HepG2 (cell line): Measurements from ENCODE around the gene ANKRD53. TPM values are rescaled to one million over a fixed set of nuclear protein-coding genes. Genes with fewer than 3 reads are reported as not detected.

Experiments used
- ARNT2 ChIP-seq: sonication (generic); formaldehyde crosslinking; IDR thresholded peaks from 2 replicates; pipeline ENCODE4 v1.8.0; 2022; ENCODE audit warnings: mild to moderate bottlenecking, low read depth, missing genetic modification reagents, moderate library complexity
- CHD4 ChIP-seq: fragments of 200-600 bp; sonication (generic); IDR thresholded peaks from 2 replicates; pipeline ENCODE4 v1.7.0; 2017; ENCODE audit warnings: mild to moderate bottlenecking, low read length, borderline replicate concordance
- FOXP1 ChIP-seq, 2 experiments: fragments of 450-650 bp in 1 of 2; IDR thresholded peaks; 2 replicates each; pipeline ENCODE4 v1.6.1; 2017 to 2018; ENCODE audit warnings: antibody characterized with exemption in 1 of 2
- HNRNPLL ChIP-seq: fragments of 200-400 bp; formaldehyde crosslinking; IDR thresholded peaks from 2 replicates; pipeline ENCODE4 v1.6.1; 2017; ENCODE audit warnings: mild to moderate bottlenecking, low read depth, low read length; ENCODE audit not compliant: poor library complexity, severe bottlenecking
- HOXA3 ChIP-seq: sonication (generic); formaldehyde crosslinking; IDR thresholded peaks from 2 replicates; pipeline ENCODE4 v1.5.0; 2020; ENCODE audit warnings: missing genetic modification reagents
- KMT2B ChIP-seq: IDR thresholded peaks from 2 replicates; pipeline ENCODE4 v1.6.1; 2016; ENCODE audit warnings: missing genetic modification reagents, missing compliant biosample characterization
- NCOA5 ChIP-seq: sonication (generic); formaldehyde crosslinking; IDR thresholded peaks from 2 replicates; pipeline ENCODE4 v1.4.0; 2020; ENCODE audit warnings: missing genetic modification reagents
- NFYB ChIP-seq: sonication (generic); formaldehyde crosslinking; IDR thresholded peaks from 2 replicates; pipeline ENCODE4 v1.4.0; 2020; ENCODE audit warnings: missing genetic modification reagents
- PHB2 ChIP-seq: fragments of 450-650 bp; IDR thresholded peaks from 2 replicates; pipeline ENCODE4 v1.6.1; 2018; ENCODE audit not compliant: partially characterized antibody
- SP1 ChIP-seq, 2 experiments: fragments of 450-650 bp in 1 of 2; sonication (generic) in 1 of 2; formaldehyde crosslinking in 1 of 2; IDR thresholded peaks; 2 replicates each; pipeline versions ENCODE4 v1.4.0 to v1.6.1; 2016 to 2020; ENCODE audit warnings: missing genetic modification reagents in 1 of 2
- WIZ ChIP-seq: sonication (generic); formaldehyde crosslinking; IDR thresholded peaks from 2 replicates; pipeline ENCODE4 v1.5.1; 2020; ENCODE audit warnings: mild to moderate bottlenecking, missing genetic modification reagents
- ZNF629 ChIP-seq: sonication (generic); formaldehyde crosslinking; conservative IDR thresholded peaks from 2 replicates; pipeline ENCODE4 v1.5.0; 2020; ENCODE audit warnings: missing genetic modification reagents
- ZNF780A ChIP-seq: sonication (generic); formaldehyde crosslinking; IDR thresholded peaks from 2 replicates; pipeline ENCODE4 v1.8.0; 2022; ENCODE audit warnings: mild to moderate bottlenecking, missing genetic modification reagents, moderate library complexity
- polyA plus RNA-seq, 8 experiments: library from polyadenylated mRNA; depleted of rRNA in 3 of 8; stranded (reverse) in 7 of 8; unstranded in 1 of 8; fragments of >200 nt; fragmentation: Illumina TruSeq in 4 of 8; extraction: Trizol in 4 of 8; gene quantifications; 2 replicates each; pipeline versions ENCODE4 v1.2.1 to v1.2.3, GENCODE V29; 2011 to 2016; ENCODE audit warnings: low read depth in 4 of 8, missing spikeins in 1 of 8, mixed read lengths in 1 of 8; ENCODE audit not compliant: insufficient read depth in 1 of 8
- total RNA-seq, 5 experiments: library from RNA; depleted of rRNA; stranded (reverse); fragments of >200 nt; fragmentation: Illumina TruSeq; extraction: Trizol; gene quantifications; 2 replicates each; pipeline ENCODE4 v1.2.3, GENCODE V29; 2016; ENCODE audit warnings: low read depth in 1 of 5
- TF ChIP-seq, protein P1 (sequence below): sonication (generic); formaldehyde crosslinking; IDR thresholded peaks from 2 replicates; pipeline ENCODE4 v1.5.0; 2020; ENCODE audit warnings: mild to moderate bottlenecking, missing genetic modification reagents
- TF ChIP-seq, protein P2 (sequence below): IDR thresholded peaks from 2 replicates; pipeline ENCODE4 v1.6.1; 2016; ENCODE audit warnings: low read depth, control low read depth
- TF ChIP-seq, protein P3 (sequence below): sonication (generic); formaldehyde crosslinking; IDR thresholded peaks from 2 replicates; pipeline ENCODE4 v1.8.1; 2023; ENCODE audit warnings: mild to moderate bottlenecking, inconsistent platforms, moderate library complexity, missing genetic modification reagents, borderline replicate concordance
- TF ChIP-seq, protein P4 (sequence below): sonication (generic); formaldehyde crosslinking; IDR thresholded peaks from 2 replicates; pipeline ENCODE4 v1.5.1; 2020; ENCODE audit warnings: mild to moderate bottlenecking, missing genetic modification reagents, borderline replicate concordance

Gene ANKRD53
- total and polyA plus RNA-seq, 2 of the 13 experiments (the other 11 are each of a cell fraction or from before 2014, with no cell fraction given), result 0.15 TPM; not detected in 1

DNA sequence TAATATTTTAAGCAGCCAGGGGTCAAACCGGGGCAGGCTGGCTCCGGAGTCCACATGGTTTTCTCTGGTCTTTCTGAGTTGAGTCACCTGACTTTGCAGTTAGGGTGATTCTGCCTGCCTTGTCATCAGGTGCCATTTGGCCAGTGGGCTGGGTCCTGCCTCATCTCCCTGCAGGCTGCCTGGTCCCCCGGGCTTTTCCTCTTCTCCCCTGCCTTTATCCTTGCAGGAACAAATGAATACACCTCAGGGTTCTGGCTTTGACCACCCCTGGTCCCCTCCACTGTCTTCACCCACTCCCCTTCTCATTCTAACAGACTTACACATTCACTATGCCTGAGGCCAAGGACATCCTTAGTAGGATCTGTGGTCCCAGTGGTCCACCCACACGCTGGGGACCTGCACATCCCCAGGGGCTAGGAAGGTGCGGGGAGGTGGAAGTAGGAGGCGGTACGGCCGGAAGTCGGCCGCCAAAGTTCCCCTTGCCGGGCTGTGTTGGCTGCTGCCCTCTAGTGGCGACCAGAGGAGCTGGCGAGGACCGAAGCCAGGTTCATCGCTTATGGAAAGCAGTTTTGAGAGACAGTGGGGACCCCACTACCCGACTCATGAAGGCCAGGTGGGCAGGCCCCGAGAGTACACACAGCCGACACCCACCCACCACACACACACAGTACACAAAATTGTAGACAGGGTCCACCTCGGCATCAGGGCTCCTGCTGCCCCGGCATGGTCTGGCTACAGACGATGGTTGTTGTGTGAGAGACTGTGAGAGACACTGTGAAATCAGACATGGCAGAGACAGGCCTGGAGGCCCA lies 22.6 kb downstream of the ANKRD53 start (continued):
- TF ChIP-seq, protein P1, sequence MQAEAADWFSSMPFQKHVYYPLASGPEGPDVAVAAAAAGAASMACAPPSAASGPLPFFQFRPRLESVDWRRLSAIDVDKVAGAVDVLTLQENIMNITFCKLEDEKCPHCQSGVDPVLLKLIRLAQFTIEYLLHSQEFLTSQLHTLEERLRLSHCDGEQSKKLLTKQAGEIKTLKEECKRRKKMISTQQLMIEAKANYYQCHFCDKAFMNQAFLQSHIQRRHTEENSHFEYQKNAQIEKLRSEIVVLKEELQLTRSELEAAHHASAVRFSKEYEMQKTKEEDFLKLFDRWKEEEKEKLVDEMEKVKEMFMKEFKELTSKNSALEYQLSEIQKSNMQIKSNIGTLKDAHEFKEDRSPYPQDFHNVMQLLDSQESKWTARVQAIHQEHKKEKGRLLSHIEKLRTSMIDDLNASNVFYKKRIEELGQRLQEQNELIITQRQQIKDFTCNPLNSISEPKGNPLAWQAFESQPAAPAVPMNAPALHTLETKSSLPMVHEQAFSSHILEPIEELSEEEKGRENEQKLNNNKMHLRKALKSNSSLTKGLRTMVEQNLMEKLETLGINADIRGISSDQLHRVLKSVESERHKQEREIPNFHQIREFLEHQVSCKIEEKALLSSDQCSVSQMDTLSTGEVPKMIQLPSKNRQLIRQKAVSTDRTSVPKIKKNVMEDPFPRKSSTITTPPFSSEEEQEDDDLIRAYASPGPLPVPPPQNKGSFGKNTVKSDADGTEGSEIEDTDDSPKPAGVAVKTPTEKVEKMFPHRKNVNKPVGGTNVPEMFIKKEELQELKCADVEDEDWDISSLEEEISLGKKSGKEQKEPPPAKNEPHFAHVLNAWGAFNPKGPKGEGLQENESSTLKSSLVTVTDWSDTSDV (CRISPR knock-in tag), result no peak; the same call in 1 of the 2 replicates
- no peak for TF ChIP-seq NCOA5
- no peak for TF ChIP-seq FOXP1 (IDR thresholded peaks at IDR 0.05)
- TF ChIP-seq FOXP1 (CRISPR knock-in tag; IDR thresholded peaks at IDR 0.05), result no peak
- TF ChIP-seq, protein P2, sequence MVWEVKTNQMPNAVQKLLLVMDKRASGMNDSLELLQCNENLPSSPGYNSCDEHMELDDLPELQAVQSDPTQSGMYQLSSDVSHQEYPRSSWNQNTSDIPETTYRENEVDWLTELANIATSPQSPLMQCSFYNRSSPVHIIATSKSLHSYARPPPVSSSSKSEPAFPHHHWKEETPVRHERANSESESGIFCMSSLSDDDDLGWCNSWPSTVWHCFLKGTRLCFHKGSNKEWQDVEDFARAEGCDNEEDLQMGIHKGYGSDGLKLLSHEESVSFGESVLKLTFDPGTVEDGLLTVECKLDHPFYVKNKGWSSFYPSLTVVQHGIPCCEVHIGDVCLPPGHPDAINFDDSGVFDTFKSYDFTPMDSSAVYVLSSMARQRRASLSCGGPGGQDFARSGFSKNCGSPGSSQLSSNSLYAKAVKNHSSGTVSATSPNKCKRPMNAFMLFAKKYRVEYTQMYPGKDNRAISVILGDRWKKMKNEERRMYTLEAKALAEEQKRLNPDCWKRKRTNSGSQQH (CRISPR knock-in tag), result peak; percentile 35; the same call in 1 of the 2 replicates
- peak; percentile 72; the same call in 1 of the 2 replicates for TF ChIP-seq WIZ (CRISPR knock-in tag)
- TF ChIP-seq CHD4, result no peak
- peak; percentile 72 for TF ChIP-seq KMT2B
- TF ChIP-seq, protein P3, sequence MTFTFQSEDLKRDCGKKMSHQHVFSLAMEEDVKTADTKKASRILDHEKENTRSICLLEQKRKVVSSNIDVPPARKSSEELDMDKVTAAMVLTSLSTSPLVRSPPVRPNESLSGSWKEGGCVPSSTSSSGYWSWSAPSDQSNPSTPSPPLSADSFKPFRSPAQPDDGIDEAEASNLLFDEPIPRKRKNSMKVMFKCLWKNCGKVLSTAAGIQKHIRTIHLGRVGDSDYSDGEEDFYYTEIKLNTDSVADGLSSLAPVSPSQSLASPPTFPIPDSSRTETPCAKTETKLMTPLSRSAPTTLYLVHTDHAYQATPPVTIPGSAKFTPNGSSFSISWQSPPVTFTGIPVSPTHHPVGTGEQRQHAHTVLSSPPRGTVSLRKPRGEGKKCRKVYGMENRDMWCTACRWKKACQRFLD, result peak; percentile 85; the same call in 1 of the 2 replicates
- TF ChIP-seq SP1 (IDR thresholded peaks at IDR 0.05), result no peak
- 0 out of 2 replicates have a peak, but pooled peaks have one; percentile 14 for TF ChIP-seq SP1 (CRISPR knock-in tag; IDR thresholded peaks at IDR 0.05)
- peak; percentile 82; the same call in 1 of the 2 replicates for TF ChIP-seq ARNT2 (CRISPR knock-in tag)
- no peak for TF ChIP-seq ZNF780A (CRISPR knock-in tag)
- TF ChIP-seq, protein P4, sequence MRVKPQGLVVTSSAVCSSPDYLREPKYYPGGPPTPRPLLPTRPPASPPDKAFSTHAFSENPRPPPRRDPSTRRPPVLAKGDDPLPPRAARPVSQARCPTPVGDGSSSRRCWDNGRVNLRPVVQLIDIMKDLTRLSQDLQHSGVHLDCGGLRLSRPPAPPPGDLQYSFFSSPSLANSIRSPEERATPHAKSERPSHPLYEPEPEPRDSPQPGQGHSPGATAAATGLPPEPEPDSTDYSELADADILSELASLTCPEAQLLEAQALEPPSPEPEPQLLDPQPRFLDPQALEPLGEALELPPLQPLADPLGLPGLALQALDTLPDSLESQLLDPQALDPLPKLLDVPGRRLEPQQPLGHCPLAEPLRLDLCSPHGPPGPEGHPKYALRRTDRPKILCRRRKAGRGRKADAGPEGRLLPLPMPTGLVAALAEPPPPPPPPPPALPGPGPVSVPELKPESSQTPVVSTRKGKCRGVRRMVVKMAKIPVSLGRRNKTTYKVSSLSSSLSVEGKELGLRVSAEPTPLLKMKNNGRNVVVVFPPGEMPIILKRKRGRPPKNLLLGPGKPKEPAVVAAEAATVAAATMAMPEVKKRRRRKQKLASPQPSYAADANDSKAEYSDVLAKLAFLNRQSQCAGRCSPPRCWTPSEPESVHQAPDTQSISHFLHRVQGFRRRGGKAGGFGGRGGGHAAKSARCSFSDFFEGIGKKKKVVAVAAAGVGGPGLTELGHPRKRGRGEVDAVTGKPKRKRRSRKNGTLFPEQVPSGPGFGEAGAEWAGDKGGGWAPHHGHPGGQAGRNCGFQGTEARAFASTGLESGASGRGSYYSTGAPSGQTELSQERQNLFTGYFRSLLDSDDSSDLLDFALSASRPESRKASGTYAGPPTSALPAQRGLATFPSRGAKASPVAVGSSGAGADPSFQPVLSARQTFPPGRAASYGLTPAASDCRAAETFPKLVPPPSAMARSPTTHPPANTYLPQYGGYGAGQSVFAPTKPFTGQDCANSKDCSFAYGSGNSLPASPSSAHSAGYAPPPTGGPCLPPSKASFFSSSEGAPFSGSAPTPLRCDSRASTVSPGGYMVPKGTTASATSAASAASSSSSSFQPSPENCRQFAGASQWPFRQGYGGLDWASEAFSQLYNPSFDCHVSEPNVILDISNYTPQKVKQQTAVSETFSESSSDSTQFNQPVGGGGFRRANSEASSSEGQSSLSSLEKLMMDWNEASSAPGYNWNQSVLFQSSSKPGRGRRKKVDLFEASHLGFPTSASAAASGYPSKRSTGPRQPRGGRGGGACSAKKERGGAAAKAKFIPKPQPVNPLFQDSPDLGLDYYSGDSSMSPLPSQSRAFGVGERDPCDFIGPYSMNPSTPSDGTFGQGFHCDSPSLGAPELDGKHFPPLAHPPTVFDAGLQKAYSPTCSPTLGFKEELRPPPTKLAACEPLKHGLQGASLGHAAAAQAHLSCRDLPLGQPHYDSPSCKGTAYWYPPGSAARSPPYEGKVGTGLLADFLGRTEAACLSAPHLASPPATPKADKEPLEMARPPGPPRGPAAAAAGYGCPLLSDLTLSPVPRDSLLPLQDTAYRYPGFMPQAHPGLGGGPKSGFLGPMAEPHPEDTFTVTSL (CRISPR knock-in tag), result no peak
- peak; percentile 79 for TF ChIP-seq HOXA3 (CRISPR knock-in tag)
- no peak for TF ChIP-seq PHB2
- no peak for TF ChIP-seq NFYB
- no peak for TF ChIP-seq ZNF629 (CRISPR knock-in tag)
- peak; percentile 62 for TF ChIP-seq HNRNPLL
